Measurements from ENCODE around the gene OR2AT4. TPM values are rescaled to one million over a fixed set of nuclear protein-coding genes. Genes with fewer than 3 reads are reported as not detected.

The OR2AT4 gene
- total and polyA plus RNA-seq, 2 of the 4 experiments (the other 2 are of a cell fraction) = not detected

DNA sequence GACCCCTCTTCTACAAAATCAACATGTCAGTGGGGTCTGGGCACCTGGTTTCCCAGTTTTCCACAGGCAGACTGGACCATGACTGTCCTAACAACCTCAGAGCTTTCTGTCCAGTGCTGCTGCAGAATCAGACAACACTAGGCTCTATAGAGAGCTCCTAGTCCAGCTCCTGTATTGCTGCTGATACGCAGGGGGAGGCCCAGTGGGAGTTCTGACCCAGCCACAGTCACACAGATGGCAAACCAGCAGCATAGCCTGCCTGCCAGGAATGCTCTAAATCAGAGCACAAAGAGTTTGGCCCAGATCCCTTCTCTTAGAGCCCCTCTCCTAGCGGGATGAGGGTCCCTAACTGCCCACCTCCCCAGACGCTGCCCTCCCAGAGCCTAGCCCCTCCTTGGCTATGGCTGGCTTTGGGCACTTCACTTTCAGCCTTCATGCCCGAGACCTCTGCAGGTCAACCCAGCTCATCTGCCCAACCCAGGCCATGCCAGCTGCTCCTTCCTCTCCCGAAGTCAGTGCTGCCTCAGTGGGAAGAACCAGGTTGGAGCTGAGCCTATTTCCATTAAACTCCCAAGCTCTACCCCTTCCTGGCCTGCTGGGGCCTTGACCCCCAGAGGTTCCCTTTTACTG is 38.5 kb upstream of the OR2AT4 start:
- Histone ChIP-seq H3K4me2 (ENCODE audit: low read depth, low read length) (no peak overlapping the region), H2BK120ac (ENCODE audit: low read depth, low read length) (no peak overlapping the region), H2AK9ac (replicated peaks; ENCODE audit: low read depth, low read length, poor library complexity) (no peak overlapping the region), H2AFZ (replicated peaks; ENCODE audit: low read length, poor library complexity) (no peak overlapping the region), H3K4me3 (ENCODE audit: insufficient read depth, low read depth, low read length) (no peak overlapping the region), H3K27ac (ENCODE audit: insufficient read depth, low read length) (no peak overlapping the region), H3K23ac (ENCODE audit: low read depth, low read length) (no peak overlapping the region), H3K9me3 (ENCODE audit: control insufficient read depth, insufficient read depth, low read length) (no peaks in the 10 kb centered on the region), H3K18ac (ENCODE audit: low read depth, low read length) (no peak overlapping the region), H4K8ac (ENCODE audit: low read depth in 2 of 2, low read length in 2 of 2) (no peak overlapping the region), H3K36me3 (ENCODE audit: control insufficient read depth, insufficient read depth, low read length) (no peaks in the 10 kb centered on the region), H3K27me3 (ENCODE audit: control insufficient read depth, insufficient read depth, low read length) (peaks cover 47% of the 10 kb centered on the region), H3K4ac (ENCODE audit: low read depth, low read length) (no peak overlapping the region), H3K79me1 (ENCODE audit: low read depth in 1 of 2, low read length in 2 of 2) (no peaks in the 10 kb centered on the region), H3K56ac (ENCODE audit: extremely low read depth, insufficient read depth, low read length) (no peak overlapping the region), H2BK20ac (ENCODE audit: low read depth, low read length) (no peak overlapping the region), H3K9me1 (ENCODE audit: insufficient read depth, low read length) (no peaks in the 10 kb centered on the region), H2BK15ac (ENCODE audit: low read depth, low read length) (no peak overlapping the region), H3K14ac (replicated peaks; ENCODE audit: low read depth, low read length) (no peak overlapping the region), H3K4me1 (ENCODE audit: control insufficient read depth, insufficient read depth, low read length) (no peaks in the 10 kb centered on the region), H3K9ac (ENCODE audit: low read depth, low read length) (no peak overlapping the region), H4K20me1 (ENCODE audit: insufficient read depth, low read length) (no peaks in the 10 kb centered on the region), H4K5ac (ENCODE audit: low read depth, low read length) (no peak overlapping the region), H2AK5ac (ENCODE audit: low read depth, low read length) (no peak overlapping the region), H2BK5ac (ENCODE audit: low read depth, low read length, poor library complexity, severe bottlenecking) (no peak overlapping the region), H4K91ac (ENCODE audit: insufficient read depth, low read depth, low read length) (no peak overlapping the region)
- ChIA-PET POLR2A (ENCODE audit: unreplicated experiment) (no interaction called here), CTCF (no interaction called here)
- in situ Hi-C loops (cut with MboI; ENCODE audit: low sequenced_read_pairs) (no loop called here), dilution Hi-C loops (cut with HindIII; ENCODE audit: low sequenced_read_pairs, unreplicated experiment) (no loop called here), intact Hi-C loops (cut with micrococcal nuclease) (no loop called here)
- no TSS peak for BruUV-seq (replicated peaks)
- 49% methylated on average over 2 of the region's 5 CpGs; no CpG with 5 or more reads in 1 of the 2 experiments for WGBS, 2 experiments (ENCODE audit: extremely low coverage in 2 of 2, insufficient read length in 1 of 2)
- no peak for DNase-seq
- TF ChIP-seq, protein P1, sequence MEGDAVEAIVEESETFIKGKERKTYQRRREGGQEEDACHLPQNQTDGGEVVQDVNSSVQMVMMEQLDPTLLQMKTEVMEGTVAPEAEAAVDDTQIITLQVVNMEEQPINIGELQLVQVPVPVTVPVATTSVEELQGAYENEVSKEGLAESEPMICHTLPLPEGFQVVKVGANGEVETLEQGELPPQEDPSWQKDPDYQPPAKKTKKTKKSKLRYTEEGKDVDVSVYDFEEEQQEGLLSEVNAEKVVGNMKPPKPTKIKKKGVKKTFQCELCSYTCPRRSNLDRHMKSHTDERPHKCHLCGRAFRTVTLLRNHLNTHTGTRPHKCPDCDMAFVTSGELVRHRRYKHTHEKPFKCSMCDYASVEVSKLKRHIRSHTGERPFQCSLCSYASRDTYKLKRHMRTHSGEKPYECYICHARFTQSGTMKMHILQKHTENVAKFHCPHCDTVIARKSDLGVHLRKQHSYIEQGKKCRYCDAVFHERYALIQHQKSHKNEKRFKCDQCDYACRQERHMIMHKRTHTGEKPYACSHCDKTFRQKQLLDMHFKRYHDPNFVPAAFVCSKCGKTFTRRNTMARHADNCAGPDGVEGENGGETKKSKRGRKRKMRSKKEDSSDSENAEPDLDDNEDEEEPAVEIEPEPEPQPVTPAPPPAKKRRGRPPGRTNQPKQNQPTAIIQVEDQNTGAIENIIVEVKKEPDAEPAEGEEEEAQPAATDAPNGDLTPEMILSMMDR (conservative IDR thresholded peaks at IDR 0.05; ENCODE audit: low read depth, low read length) = no peak
- TF ChIP-seq BHLHE40 (IDR thresholded peaks at IDR 0.05; ENCODE audit: low read depth, low read length) = no peak
- TF ChIP-seq RFX5 (IDR thresholded peaks at IDR 0.05; ENCODE audit: low read depth, low read length) = no peak
- TF ChIP-seq MAFK (IDR thresholded peaks at IDR 0.05; ENCODE audit: low read depth, low read length) = no peak
- no peak for TF ChIP-seq MAZ (IDR thresholded peaks at IDR 0.05; ENCODE audit: borderline replicate concordance, low read depth, low read length)
- TF ChIP-seq RAD21 (IDR thresholded peaks at IDR 0.05; ENCODE audit: low read length) = no peak
- TF ChIP-seq NFE2L2 (IDR thresholded peaks at IDR 0.05; ENCODE audit: low read depth, low read length) = no peak
- TF ChIP-seq, protein P2, sequence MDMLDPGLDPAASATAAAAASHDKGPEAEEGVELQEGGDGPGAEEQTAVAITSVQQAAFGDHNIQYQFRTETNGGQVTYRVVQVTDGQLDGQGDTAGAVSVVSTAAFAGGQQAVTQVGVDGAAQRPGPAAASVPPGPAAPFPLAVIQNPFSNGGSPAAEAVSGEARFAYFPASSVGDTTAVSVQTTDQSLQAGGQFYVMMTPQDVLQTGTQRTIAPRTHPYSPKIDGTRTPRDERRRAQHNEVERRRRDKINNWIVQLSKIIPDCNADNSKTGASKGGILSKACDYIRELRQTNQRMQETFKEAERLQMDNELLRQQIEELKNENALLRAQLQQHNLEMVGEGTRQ (IDR thresholded peaks at IDR 0.05; ENCODE audit: low read depth, low read length) = no peak
- TF ChIP-seq CEBPB (IDR thresholded peaks at IDR 0.05; ENCODE audit: low read depth, low read length) = no peak
- no peak for TF ChIP-seq POLR2A (IDR thresholded peaks at IDR 0.05; ENCODE audit: low read depth, low read length)
- no peak for TF ChIP-seq CHD1 (IDR thresholded peaks at IDR 0.05; ENCODE audit: low read depth, low read length)
- TF ChIP-seq MXI1 (IDR thresholded peaks at IDR 0.05; ENCODE audit: borderline replicate concordance, low read depth, low read length) = no peak
- no peak for TF ChIP-seq RCOR1 (IDR thresholded peaks at IDR 0.05; ENCODE audit: insufficient replicate concordance, low read length)
- no peak for TF ChIP-seq FOS (IDR thresholded peaks at IDR 0.05; ENCODE audit: low read depth, low read length)
- TF ChIP-seq, protein P3, sequence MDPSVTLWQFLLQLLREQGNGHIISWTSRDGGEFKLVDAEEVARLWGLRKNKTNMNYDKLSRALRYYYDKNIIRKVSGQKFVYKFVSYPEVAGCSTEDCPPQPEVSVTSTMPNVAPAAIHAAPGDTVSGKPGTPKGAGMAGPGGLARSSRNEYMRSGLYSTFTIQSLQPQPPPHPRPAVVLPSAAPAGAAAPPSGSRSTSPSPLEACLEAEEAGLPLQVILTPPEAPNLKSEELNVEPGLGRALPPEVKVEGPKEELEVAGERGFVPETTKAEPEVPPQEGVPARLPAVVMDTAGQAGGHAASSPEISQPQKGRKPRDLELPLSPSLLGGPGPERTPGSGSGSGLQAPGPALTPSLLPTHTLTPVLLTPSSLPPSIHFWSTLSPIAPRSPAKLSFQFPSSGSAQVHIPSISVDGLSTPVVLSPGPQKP (IDR thresholded peaks at IDR 0.05; ENCODE audit: borderline replicate concordance, low read depth, low read length) = no peak
- ATAC-seq (ENCODE audit: low read depth) = no peak

Data from IMR-90 (cell line).